Chondrocyte (in vitro differentiated cells): ENCODE measurements around the gene SLC25A47. TPM values are rescaled to one million over a fixed set of nuclear protein-coding genes. Genes with fewer than 3 reads are reported as not detected.
A peak's percentile ranks its signal among the peaks of the same experiment; 100 is the strongest.

ENCODE experiments used
- DNase-seq: peaks from one replicate; pipeline ENCODE4 v3.0.0; 2021; ENCODE audit warnings: mixed read lengths, low spot score
- H3K27ac Mint-ChIP-seq: one replicate; pipeline ENCODE4 v1.8.0; 2021; ENCODE audit warnings: mild to moderate bottlenecking, moderate library complexity, mixed read lengths; ENCODE audit not compliant: unreplicated experiment
- H3K27me3 Mint-ChIP-seq: 2 replicates; pipeline ENCODE4 v1.8.0; 2021; ENCODE audit warnings: low read depth, mixed read lengths
- H3K36me3 Mint-ChIP-seq: 2 replicates; pipeline ENCODE4 v1.8.0; 2021; ENCODE audit warnings: low read depth, mixed read lengths
- H3K4me1 Mint-ChIP-seq: 2 replicates; pipeline ENCODE4 v1.8.0; 2021; ENCODE audit warnings: low read depth, mild to moderate bottlenecking, mixed read lengths
- H3K4me3 Mint-ChIP-seq: one replicate; pipeline ENCODE4 v1.8.0; 2021; ENCODE audit warnings: mild to moderate bottlenecking, moderate library complexity, mixed read lengths; ENCODE audit not compliant: unreplicated experiment
- H3K9me3 Mint-ChIP-seq: 2 replicates; pipeline ENCODE4 v1.8.0; 2021; ENCODE audit warnings: low read depth, mixed read lengths
- total RNA-seq: library from RNA; stranded (reverse); gene quantifications from 3 replicates; pipeline ENCODE4 v1.2.1, GENCODE V29; 2021
- TF ChIP-seq, protein P1 (sequence below): fragments of 200-600 bp; sonication (generic); IDR thresholded peaks from 2 replicates; pipeline ENCODE4 v1.5.0; 2021; ENCODE audit warnings: antibody characterized with exemption, mild to moderate bottlenecking, moderate library complexity

SLC25A47 gene
- total RNA-seq, 1 donor from 2014 or later = not detected

DNA sequence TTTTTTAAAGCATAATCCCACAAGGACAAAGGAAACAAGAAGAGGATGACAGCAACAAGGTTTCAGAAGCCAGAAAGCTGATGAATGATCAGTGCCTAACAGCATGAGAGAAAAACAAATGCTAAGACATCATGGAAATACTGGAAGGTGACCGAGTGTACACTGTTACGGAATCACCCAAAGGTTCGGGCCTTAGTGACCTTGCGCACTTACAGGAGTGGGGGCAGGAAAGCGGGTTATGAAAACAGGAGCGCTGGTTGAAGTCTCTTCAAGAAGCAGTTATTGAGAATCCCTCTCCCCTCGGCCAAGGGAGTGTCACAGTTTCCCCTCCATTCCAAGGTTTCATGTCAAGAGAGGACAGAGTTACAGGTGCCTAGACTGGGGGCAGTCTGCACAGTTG is 42.6 kb downstream of the SLC25A47 start:
- H3K4me1 Mint-ChIP-seq = peaks cover 11% of the 10 kb centered on the region
- H3K27me3 Mint-ChIP-seq = no peaks in the 10 kb centered on the region
- H3K9me3 Mint-ChIP-seq = no peaks in the 10 kb centered on the region
- DNase-seq = no peak
- TF ChIP-seq, protein P1, sequence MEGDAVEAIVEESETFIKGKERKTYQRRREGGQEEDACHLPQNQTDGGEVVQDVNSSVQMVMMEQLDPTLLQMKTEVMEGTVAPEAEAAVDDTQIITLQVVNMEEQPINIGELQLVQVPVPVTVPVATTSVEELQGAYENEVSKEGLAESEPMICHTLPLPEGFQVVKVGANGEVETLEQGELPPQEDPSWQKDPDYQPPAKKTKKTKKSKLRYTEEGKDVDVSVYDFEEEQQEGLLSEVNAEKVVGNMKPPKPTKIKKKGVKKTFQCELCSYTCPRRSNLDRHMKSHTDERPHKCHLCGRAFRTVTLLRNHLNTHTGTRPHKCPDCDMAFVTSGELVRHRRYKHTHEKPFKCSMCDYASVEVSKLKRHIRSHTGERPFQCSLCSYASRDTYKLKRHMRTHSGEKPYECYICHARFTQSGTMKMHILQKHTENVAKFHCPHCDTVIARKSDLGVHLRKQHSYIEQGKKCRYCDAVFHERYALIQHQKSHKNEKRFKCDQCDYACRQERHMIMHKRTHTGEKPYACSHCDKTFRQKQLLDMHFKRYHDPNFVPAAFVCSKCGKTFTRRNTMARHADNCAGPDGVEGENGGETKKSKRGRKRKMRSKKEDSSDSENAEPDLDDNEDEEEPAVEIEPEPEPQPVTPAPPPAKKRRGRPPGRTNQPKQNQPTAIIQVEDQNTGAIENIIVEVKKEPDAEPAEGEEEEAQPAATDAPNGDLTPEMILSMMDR = no peak
- H3K4me3 Mint-ChIP-seq = no peak overlapping the region
- H3K36me3 Mint-ChIP-seq = peaks cover 35% of the 10 kb centered on the region
- no peak overlapping the region for H3K27ac Mint-ChIP-seq

DNA sequence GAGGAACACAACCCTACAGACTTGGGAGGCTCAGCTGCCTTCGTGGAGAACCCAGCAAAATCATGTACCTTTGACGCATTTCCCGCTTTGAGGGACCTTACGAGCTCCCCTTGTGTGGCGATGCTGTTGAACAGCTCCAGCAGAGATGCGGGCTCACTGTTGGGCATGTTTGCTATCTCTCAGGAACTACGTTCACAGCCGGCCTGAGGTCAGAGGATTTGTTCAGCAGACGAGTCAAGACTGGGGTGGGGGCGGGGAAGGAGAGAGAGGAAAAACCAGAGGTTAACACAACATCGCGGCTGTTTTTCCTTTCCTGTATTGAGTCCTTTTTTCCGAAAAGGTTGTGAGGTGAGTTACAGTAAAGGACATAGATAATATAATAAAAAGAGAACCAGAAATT is 45.9 kb downstream of the SLC25A47 start:
- H3K27me3 Mint-ChIP-seq = no peaks in the 10 kb centered on the region
- TF ChIP-seq, protein P1 = no peak
- H3K4me1 Mint-ChIP-seq = peaks cover 30% of the 10 kb centered on the region
- no peak for DNase-seq
- no peak overlapping the region for H3K4me3 Mint-ChIP-seq
- H3K9me3 Mint-ChIP-seq = no peaks in the 10 kb centered on the region
- peaks cover 31% of the 10 kb centered on the region for H3K36me3 Mint-ChIP-seq
- H3K27ac Mint-ChIP-seq = peak overlapping the region; percentile 12

DNA sequence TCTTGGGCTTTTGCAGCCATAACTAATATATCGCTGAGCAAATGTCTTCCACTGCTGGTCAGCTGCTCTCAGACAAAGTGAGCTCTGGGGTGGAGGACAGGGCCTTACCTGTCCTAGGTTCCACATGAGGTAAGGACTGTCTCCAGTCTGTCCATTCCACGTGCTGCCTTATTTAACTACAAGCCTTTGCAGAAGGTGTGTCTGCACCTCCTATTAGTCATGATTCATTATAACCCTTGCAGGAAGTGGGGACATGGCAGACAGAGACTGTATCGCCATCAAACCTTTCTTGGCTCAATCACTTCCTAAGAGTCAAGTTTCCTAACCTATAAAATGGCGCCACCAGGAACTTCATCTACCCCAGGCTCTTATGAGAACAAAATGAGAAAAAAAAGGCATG is 46.9 kb downstream of the SLC25A47 start:
- Mint-ChIP-seq H3K36me3 (peaks cover 28% of the 10 kb centered on the region), H3K4me3 (no peak overlapping the region), H3K27ac (no peak overlapping the region), H3K4me1 (peaks cover 40% of the 10 kb centered on the region), H3K9me3 (no peaks in the 10 kb centered on the region), H3K27me3 (no peaks in the 10 kb centered on the region)
- DNase-seq = no peak
- TF ChIP-seq, protein P1 = no peak

DNA sequence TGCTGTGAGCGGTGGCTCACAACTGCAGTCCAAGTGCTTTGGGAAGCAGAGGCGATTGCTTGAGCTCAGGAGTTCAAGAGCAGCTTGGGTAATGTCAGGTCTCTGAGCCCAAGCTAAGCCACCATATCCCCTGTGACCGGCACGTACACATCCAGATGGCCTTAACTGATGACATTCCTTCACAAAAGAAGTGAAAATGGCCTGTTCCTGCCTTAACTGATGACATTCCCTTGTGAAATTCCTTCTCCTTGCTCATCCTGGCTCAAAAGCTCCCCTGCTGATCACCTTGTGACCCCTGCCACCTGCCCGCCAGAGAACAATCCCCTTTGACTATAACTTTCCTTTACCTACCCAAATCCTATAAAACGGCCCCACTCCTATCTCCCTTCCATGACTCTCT is 48.6 kb downstream of the SLC25A47 start:
- Mint-ChIP-seq H3K4me1 (peaks cover 47% of the 10 kb centered on the region), H3K27me3 (no peaks in the 10 kb centered on the region), H3K36me3 (peaks cover 17% of the 10 kb centered on the region), H3K27ac (peak overlapping the region; percentile 39), H3K4me3 (peak overlapping the region; percentile 44), H3K9me3 (no peaks in the 10 kb centered on the region)
- TF ChIP-seq, protein P1 = no peak
- no peak for DNase-seq

DNA sequence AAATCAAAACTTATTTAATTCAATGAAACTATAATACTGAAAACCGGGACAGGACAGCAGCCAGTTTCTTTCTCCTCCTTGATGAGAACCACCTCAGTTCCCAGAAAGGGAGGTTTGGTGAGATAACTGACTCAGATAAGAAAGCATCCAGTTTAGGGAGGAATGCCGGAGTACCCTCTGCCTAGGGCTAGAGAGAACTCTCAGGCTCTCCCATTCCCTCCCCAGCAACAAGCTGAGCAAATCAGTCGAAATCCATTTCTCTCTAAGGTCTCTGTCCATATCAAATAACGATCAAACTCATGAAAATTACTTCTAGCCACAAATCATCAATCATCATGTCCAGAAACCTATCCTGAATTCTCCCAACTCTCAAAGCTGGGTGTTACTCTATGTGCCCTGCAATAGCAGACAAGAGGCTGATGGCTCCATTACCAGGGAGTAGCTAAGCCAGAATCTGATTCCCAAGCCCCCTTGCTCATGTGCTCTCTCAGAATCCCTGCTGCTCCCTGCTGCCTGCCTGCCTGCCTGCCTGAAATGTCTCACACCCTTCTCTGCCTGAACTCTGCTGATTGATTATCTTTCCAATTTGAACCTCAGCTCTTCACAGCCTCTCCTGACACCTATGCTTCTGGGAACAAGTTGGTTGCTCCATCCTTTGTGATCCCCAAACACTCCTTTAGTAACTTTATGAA is 49.4 kb downstream of the SLC25A47 start:
- Mint-ChIP-seq H3K36me3 (peaks cover 14% of the 10 kb centered on the region), H3K9me3 (no peaks in the 10 kb centered on the region), H3K4me1 (peaks cover 53% of the 10 kb centered on the region), H3K4me3 (peak overlapping the region; percentile 86), H3K27me3 (no peaks in the 10 kb centered on the region), H3K27ac (peak overlapping the region; percentile 79)
- TF ChIP-seq, protein P1 = no peak
- DNase-seq = no peak
